HepG2 (cell line): ENCODE results near the gene CCDC150. TPM values are rescaled to one million over a fixed set of nuclear protein-coding genes. Genes with fewer than 3 reads are reported as not detected.

Experiments used
- BORCS8-MEF2B ChIP-seq: sonication (generic); formaldehyde crosslinking; IDR thresholded peaks from 2 replicates; pipeline ENCODE4 v1.8.0; 2022; ENCODE audit warnings: mild to moderate bottlenecking, missing genetic modification reagents
- NCOA1 ChIP-seq: sonication (generic); formaldehyde crosslinking; IDR thresholded peaks from 2 replicates; pipeline ENCODE4 v1.9.0; 2021; ENCODE audit warnings: missing genetic modification reagents
- PAX8 ChIP-seq: sonication (generic); formaldehyde crosslinking; IDR thresholded peaks from 2 replicates; pipeline ENCODE4 v1.8.0; 2022; ENCODE audit warnings: mild to moderate bottlenecking, missing genetic modification reagents, borderline replicate concordance
- POLR2AphosphoS2 ChIP-seq: IDR thresholded peaks from 2 replicates; pipeline ENCODE4 v1.6.1; 2011; ENCODE audit warnings: low read depth, low read length, improper control_type of control experiment
- SRSF4 ChIP-seq: fragments of 200-400 bp; formaldehyde crosslinking; IDR thresholded peaks from one replicate; pipeline ENCODE4 v1.6.1; 2018; ENCODE audit warnings: mild to moderate bottlenecking, low read depth, low read length, moderate library complexity; ENCODE audit not compliant: poor library complexity, severe bottlenecking
- STAG1 ChIP-seq: sonication (generic); formaldehyde crosslinking; IDR thresholded peaks from 2 replicates; pipeline ENCODE4 v1.4.0; 2020; ENCODE audit warnings: missing genetic modification reagents
- U2AF1 ChIP-seq: fragments of 200-400 bp; formaldehyde crosslinking; optimal IDR thresholded peaks from 2 replicates; pipeline ENCODE3; 2017; ENCODE audit warnings: mild to moderate bottlenecking, low read depth, low read length
- ZNF207 ChIP-seq: fragments of 450-650 bp; IDR thresholded peaks from 2 replicates; pipeline ENCODE4 v1.6.1; 2016; ENCODE audit warnings: antibody characterized with exemption, borderline replicate concordance
- ZNF354B ChIP-seq: sonication (generic); formaldehyde crosslinking; IDR thresholded peaks from 2 replicates; pipeline ENCODE4 v1.8.0; 2022; ENCODE audit warnings: mild to moderate bottlenecking, missing genetic modification reagents
- ZNF766 ChIP-seq: sonication (generic); formaldehyde crosslinking; IDR thresholded peaks from 2 replicates; pipeline ENCODE4 v1.5.0; 2020; ENCODE audit warnings: missing genetic modification reagents, borderline replicate concordance
- ZNF883 ChIP-seq: sonication (generic); formaldehyde crosslinking; IDR thresholded peaks from 2 replicates; pipeline ENCODE4 v1.5.1; 2020; ENCODE audit warnings: mild to moderate bottlenecking, missing genetic modification reagents; ENCODE audit errors: not compliant biosample characterization
- ZSCAN20 ChIP-seq: sonication (generic); formaldehyde crosslinking; IDR thresholded peaks from 2 replicates; pipeline ENCODE4 v1.4.0; 2020; ENCODE audit warnings: missing genetic modification reagents, mild to moderate bottlenecking, borderline replicate concordance
- polyA plus RNA-seq, 8 experiments: library from polyadenylated mRNA; depleted of rRNA in 3 of 8; stranded (reverse) in 7 of 8; unstranded in 1 of 8; fragments of >200 nt; fragmentation: Illumina TruSeq in 4 of 8; extraction: Trizol in 4 of 8; gene quantifications; 2 replicates each; pipeline versions ENCODE4 v1.2.1 to v1.2.3, GENCODE V29; 2011 to 2016; ENCODE audit warnings: low read depth in 4 of 8, missing spikeins in 1 of 8, mixed read lengths in 1 of 8; ENCODE audit not compliant: insufficient read depth in 1 of 8
- total RNA-seq, 5 experiments: library from RNA; depleted of rRNA; stranded (reverse); fragments of >200 nt; fragmentation: Illumina TruSeq; extraction: Trizol; gene quantifications; 2 replicates each; pipeline ENCODE4 v1.2.3, GENCODE V29; 2016; ENCODE audit warnings: low read depth in 1 of 5
- TF ChIP-seq, protein P1 (sequence below): sonication (generic); formaldehyde crosslinking; IDR thresholded peaks from 2 replicates; pipeline ENCODE4 v1.9.0; 2021; ENCODE audit warnings: missing genetic modification reagents, borderline replicate concordance
- TF ChIP-seq, protein P2 (sequence below): sonication (generic); formaldehyde crosslinking; IDR thresholded peaks from 2 replicates; pipeline ENCODE4 v1.5.0; 2020; ENCODE audit warnings: mild to moderate bottlenecking, missing genetic modification reagents, borderline replicate concordance
- TF ChIP-seq, protein P3 (sequence below): IDR thresholded peaks from 2 replicates; pipeline ENCODE4 v1.6.1; 2016; ENCODE audit warnings: low read depth, borderline replicate concordance

The CCDC150 gene
- total and polyA plus RNA-seq, 2 of the 13 experiments (the other 11 are each of a cell fraction or from before 2014, with no cell fraction given) = 14.9 to 32.6 TPM

DNA sequence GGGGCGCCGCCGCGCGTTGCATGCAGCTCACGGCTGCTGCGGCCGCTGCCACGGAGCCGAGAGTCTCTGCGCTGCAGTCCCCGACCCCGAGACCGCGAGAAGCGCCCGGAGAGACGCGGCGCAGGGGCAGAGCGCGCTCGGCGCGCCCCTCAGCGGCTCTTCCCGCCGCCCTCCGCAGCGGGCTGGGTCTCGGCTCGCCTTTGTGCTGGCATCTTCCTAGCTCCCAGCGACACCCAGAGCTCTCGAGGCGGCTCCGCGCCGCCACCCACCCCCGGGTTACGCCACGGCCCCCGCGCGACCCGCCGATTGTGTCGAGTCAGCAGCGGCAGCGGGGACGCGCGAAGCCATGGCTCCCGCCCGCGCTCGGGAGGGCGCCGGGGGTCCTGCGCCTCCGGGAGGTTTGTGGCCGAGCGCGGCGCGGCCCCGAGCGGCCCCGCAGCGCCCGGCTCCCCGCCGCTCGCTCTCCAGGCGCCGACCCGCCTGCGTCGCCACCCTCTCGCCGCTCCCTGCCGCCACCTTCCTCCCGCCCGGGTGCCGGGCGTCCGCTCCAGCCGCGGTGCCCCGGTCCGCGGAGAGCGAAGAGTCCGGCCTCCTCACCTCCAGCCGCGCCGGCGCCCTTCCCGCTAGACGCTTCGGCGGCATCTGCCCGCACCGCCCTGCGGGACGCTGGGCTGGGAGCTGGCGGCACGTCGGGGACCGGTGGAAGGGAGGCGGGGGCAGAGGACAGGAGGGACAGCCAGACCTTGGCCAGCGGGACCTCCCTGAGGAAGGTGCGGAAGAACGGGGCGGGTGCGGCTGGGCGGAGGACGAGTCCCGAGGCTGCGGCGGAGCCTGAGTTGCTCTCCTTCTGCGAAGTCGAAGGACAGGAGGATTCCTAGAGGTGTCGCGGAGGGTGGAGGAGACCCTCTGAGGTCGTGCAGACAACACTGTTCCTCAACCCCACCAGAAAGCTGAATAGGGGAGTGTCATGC lies 46.3 kb upstream of the CCDC150 start, which contains the start of gene HECW2 (continued):
- TF ChIP-seq U2AF1 (no peak), SRSF4 (no peak), NCOA1 (CRISPR knock-in tag) (no peak), ZSCAN20 (CRISPR knock-in tag) (no peak), ZNF207 (no peak), ZNF883 (CRISPR knock-in tag) (peak; percentile 47), PAX8 (CRISPR knock-in tag) (0 out of 2 replicates have a peak, but pooled peaks have one; percentile 78), BORCS8-MEF2B (CRISPR knock-in tag) (peak; percentile 36; the same call in 1 of the 2 replicates), STAG1 (CRISPR knock-in tag) (no peak), ZNF766 (no peak), ZNF354B (no peak), POLR2AphosphoS2 (no peak)
- TF ChIP-seq, protein P1, sequence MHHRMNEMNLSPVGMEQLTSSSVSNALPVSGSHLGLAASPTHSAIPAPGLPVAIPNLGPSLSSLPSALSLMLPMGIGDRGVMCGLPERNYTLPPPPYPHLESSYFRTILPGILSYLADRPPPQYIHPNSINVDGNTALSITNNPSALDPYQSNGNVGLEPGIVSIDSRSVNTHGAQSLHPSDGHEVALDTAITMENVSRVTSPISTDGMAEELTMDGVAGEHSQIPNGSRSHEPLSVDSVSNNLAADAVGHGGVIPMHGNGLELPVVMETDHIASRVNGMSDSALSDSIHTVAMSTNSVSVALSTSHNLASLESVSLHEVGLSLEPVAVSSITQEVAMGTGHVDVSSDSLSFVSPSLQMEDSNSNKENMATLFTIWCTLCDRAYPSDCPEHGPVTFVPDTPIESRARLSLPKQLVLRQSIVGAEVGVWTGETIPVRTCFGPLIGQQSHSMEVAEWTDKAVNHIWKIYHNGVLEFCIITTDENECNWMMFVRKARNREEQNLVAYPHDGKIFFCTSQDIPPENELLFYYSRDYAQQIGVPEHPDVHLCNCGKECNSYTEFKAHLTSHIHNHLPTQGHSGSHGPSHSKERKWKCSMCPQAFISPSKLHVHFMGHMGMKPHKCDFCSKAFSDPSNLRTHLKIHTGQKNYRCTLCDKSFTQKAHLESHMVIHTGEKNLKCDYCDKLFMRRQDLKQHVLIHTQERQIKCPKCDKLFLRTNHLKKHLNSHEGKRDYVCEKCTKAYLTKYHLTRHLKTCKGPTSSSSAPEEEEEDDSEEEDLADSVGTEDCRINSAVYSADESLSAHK (CRISPR knock-in tag) = no peak
- TF ChIP-seq, protein P2, sequence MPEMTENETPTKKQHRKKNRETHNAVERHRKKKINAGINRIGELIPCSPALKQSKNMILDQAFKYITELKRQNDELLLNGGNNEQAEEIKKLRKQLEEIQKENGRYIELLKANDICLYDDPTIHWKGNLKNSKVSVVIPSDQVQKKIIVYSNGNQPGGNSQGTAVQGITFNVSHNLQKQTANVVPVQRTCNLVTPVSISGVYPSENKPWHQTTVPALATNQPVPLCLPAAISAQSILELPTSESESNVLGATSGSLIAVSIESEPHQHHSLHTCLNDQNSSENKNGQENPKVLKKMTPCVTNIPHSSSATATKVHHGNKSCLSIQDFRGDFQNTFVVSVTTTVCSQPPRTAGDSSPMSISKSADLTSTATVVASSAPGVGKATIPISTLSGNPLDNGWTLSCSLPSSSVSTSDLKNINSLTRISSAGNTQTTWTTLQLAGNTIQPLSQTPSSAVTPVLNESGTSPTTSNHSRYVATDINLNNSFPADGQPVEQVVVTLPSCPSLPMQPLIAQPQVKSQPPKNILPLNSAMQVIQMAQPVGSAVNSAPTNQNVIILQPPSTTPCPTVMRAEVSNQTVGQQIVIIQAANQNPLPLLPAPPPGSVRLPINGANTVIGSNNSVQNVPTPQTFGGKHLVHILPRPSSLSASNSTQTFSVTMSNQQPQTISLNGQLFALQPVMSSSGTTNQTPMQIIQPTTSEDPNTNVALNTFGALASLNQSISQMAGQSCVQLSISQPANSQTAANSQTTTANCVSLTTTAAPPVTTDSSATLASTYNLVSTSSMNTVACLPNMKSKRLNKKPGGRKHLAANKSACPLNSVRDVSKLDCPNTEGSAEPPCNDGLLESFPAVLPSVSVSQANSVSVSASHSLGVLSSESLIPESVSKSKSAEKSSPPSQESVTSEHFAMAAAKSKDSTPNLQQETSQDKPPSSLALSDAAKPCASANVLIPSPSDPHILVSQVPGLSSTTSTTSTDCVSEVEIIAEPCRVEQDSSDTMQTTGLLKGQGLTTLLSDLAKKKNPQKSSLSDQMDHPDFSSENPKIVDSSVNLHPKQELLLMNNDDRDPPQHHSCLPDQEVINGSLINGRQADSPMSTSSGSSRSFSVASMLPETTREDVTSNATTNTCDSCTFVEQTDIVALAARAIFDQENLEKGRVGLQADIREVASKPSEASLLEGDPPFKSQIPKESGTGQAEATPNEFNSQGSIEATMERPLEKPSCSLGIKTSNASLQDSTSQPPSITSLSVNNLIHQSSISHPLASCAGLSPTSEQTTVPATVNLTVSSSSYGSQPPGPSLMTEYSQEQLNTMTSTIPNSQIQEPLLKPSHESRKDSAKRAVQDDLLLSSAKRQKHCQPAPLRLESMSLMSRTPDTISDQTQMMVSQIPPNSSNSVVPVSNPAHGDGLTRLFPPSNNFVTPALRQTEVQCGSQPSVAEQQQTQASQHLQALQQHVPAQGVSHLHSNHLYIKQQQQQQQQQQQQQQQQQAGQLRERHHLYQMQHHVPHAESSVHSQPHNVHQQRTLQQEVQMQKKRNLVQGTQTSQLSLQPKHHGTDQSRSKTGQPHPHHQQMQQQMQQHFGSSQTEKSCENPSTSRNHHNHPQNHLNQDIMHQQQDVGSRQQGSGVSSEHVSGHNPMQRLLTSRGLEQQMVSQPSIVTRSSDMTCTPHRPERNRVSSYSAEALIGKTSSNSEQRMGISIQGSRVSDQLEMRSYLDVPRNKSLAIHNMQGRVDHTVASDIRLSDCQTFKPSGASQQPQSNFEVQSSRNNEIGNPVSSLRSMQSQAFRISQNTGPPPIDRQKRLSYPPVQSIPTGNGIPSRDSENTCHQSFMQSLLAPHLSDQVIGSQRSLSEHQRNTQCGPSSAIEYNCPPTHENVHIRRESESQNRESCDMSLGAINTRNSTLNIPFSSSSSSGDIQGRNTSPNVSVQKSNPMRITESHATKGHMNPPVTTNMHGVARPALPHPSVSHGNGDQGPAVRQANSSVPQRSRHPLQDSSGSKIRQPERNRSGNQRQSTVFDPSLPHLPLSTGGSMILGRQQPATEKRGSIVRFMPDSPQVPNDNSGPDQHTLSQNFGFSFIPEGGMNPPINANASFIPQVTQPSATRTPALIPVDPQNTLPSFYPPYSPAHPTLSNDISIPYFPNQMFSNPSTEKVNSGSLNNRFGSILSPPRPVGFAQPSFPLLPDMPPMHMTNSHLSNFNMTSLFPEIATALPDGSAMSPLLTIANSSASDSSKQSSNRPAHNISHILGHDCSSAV (CRISPR knock-in tag) = no peak
- TF ChIP-seq, protein P3, sequence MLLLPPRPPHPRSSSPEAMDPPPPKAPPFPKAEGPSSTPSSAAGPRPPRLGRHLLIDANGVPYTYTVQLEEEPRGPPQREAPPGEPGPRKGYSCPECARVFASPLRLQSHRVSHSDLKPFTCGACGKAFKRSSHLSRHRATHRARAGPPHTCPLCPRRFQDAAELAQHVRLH (CRISPR knock-in tag) = no peak
